ENCODE data around the gene POMGNT1.

The POMGNT1 gene

GRCh38 chr1:46183079-46183847 lies 15.0 kb downstream of the POMGNT1 start:
- H3K27ac ChIP-seq (ENCODE audit: poor library complexity, severe bottlenecking) = peak overlapping the region; percentile 98
- DNase-seq (ENCODE audit: low spot score) (peak; percentile 98), ATAC-seq (ENCODE audit: low read depth) (peak; percentile 75)
- peaks cover 51% of the 10 kb centered on the region for H3K4me1 ChIP-seq (ENCODE audit: insufficient read depth, poor library complexity, severe bottlenecking)
- H3K4me3 ChIP-seq (ENCODE audit: severe bottlenecking) = no peak overlapping the region
- peak; percentile 39 for TF ChIP-seq CTCF (IDR thresholded peaks at IDR 0.05; ENCODE audit: poor library complexity, severe bottlenecking)
- peaks cover 34% of the 10 kb centered on the region for H3K36me3 ChIP-seq (ENCODE audit: low read depth)
- no peaks in the 10 kb centered on the region for H3K9me3 ChIP-seq (ENCODE audit: severe bottlenecking)
- H3K27me3 ChIP-seq (ENCODE audit: insufficient read depth, poor library complexity, severe bottlenecking) = no peaks in the 10 kb centered on the region

- no peaks in the 10 kb centered on the region for H3K9me3 ChIP-seq (ENCODE audit: severe bottlenecking)
- DNase-seq (ENCODE audit: low spot score) (no peak), ATAC-seq (ENCODE audit: low read depth) (peak; percentile 6)
- peaks cover 46% of the 10 kb centered on the region for H3K4me1 ChIP-seq (ENCODE audit: insufficient read depth, poor library complexity, severe bottlenecking)
- peak overlapping the region; percentile 10 for H3K4me3 ChIP-seq (ENCODE audit: severe bottlenecking)
- H3K27me3 ChIP-seq (ENCODE audit: insufficient read depth, poor library complexity, severe bottlenecking) = no peaks in the 10 kb centered on the region
- no peak for TF ChIP-seq CTCF (IDR thresholded peaks at IDR 0.05; ENCODE audit: poor library complexity, severe bottlenecking)
- peak overlapping the region; percentile 98 for H3K27ac ChIP-seq (ENCODE audit: poor library complexity, severe bottlenecking)
- peaks cover 19% of the 10 kb centered on the region for H3K36me3 ChIP-seq (ENCODE audit: low read depth)
Observed at GRCh38 chr1:46181343-46182260, 16.6 kb downstream of the POMGNT1 start.

- no peaks in the 10 kb centered on the region for H3K27me3 ChIP-seq (ENCODE audit: insufficient read depth, poor library complexity, severe bottlenecking)
- H3K27ac ChIP-seq (ENCODE audit: poor library complexity, severe bottlenecking) = peak overlapping the region; percentile 98
- ATAC-seq (ENCODE audit: low read depth) (peak; percentile 47), DNase-seq (ENCODE audit: low spot score) (peak; percentile 90)
- no peaks in the 10 kb centered on the region for H3K9me3 ChIP-seq (ENCODE audit: severe bottlenecking)
- H3K4me1 ChIP-seq (ENCODE audit: insufficient read depth, poor library complexity, severe bottlenecking) = peaks cover 46% of the 10 kb centered on the region
- peak; percentile 60 for TF ChIP-seq CTCF (IDR thresholded peaks at IDR 0.05; ENCODE audit: poor library complexity, severe bottlenecking)
- H3K4me3 ChIP-seq (ENCODE audit: severe bottlenecking) = peak overlapping the region; percentile 10
- H3K36me3 ChIP-seq (ENCODE audit: low read depth) = peaks cover 12% of the 10 kb centered on the region
Observed at GRCh38 chr1:46180082-46180616, 18.1 kb downstream of the POMGNT1 start.

- Histone ChIP-seq H3K27ac (ENCODE audit: poor library complexity, severe bottlenecking) (peak overlapping the region; percentile 98), H3K36me3 (ENCODE audit: low read depth) (peaks cover 4% of the 10 kb centered on the region), H3K9me3 (ENCODE audit: severe bottlenecking) (no peaks in the 10 kb centered on the region), H3K4me3 (ENCODE audit: severe bottlenecking) (no peak overlapping the region), H3K4me1 (ENCODE audit: insufficient read depth, poor library complexity, severe bottlenecking) (peaks cover 40% of the 10 kb centered on the region), H3K27me3 (ENCODE audit: insufficient read depth, poor library complexity, severe bottlenecking) (no peaks in the 10 kb centered on the region)
- TF ChIP-seq CTCF (IDR thresholded peaks at IDR 0.05; ENCODE audit: poor library complexity, severe bottlenecking) = peak; percentile 92
- DNase-seq (ENCODE audit: low spot score) (no peak), ATAC-seq (ENCODE audit: low read depth) (peak; percentile 53)
Observed at GRCh38 chr1:46179138-46180081, 18.8 kb downstream of the POMGNT1 start.
